HG02840 (cell line): ENCODE results near the gene TMEM247.
"Not testable (repeated sequence)": the region's sequence is repeated elsewhere in the genome, so short reads cannot be mapped to it uniquely, and the experiment has no call there.

Source experiments
- ATAC-seq: cut with Tn5 transposase; IDR thresholded peaks from one replicate; pipeline ENCODE4 v1.9.1; 2021; ENCODE audit warnings: mild to moderate bottlenecking, moderate library complexity, moderate number of reproducible peaks; ENCODE audit not compliant: unreplicated experiment, low FRiP score

The TMEM247 gene

GRCh38 chr2:46508312-46508711, 28.9 kb downstream of the TMEM247 start:
- ATAC-seq, result no peak

DNA sequence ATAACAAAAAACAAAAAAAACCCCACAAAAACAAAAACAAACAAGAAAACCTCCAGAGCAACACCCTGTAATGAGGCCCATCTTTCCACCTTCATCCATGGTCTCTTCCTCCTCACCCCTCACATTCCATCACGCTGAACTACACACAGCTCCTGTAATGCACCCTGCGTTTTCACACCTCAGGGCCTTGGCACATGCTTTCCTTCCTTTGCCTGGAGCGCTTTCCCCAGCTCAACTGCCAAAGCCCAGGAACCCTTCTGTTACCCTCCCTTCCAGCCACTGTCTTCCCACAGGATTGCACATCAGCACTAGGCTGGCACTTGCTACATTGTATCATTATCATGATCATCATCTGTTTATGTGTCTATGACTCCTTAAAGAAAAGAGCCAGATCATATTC, 29.4 kb downstream of the TMEM247 start:
- ATAC-seq, result no peak

GRCh38 chr2:46509804-46510203, 30.4 kb downstream of the TMEM247 start:
- no peak for ATAC-seq

DNA sequence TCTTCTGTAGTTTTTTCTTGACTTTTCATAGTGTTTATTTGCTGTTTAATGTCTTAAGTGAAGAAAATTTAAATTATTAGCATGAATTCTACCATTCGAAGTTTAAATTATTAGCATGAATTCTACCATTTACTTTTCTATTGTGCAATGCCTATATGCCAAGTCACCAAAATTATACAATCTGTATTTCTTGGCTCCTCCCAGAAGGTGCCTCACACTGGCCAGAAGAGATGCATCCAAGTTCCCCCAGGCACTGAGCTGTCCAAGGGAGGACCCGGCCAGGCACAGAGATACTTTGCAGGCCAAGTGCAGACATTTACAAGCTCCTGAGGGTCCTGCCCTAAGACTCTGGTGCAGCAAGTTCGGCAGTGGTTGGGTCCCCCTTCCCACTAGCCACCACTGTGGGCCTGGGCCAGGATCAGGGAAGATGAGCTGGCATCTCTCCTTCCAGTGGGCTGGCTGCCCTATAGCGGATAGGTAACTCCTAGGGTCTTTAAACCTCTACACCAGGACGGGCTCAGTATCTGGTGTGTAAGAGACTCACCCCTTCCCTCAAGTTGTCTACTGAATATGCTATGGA, 31.3 kb downstream of the TMEM247 start:
- no peak for ATAC-seq

- ATAC-seq, result no peak
Measured at GRCh38 chr2:46512185-46512584, 32.8 kb downstream of the TMEM247 start.

DNA sequence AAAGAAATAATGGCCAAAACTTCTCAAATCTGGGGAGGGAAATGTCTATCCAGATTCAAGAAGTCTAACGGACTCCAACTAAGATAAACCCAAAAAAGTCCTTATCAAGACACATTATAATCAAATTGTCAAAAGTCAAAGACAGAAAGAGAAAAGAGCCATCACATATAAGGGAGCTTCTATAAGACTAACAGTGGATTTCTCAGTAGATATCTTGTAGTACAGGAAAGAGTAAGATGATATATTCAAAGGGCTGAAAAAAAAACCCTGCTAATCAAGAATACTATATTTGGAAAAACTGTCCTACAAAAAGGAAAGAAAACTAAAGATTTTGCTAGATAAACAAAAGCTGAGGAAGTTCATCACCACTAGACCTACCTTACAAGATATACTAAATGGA, 35.4 kb downstream of the TMEM247 start:
- no peak for ATAC-seq

DNA sequence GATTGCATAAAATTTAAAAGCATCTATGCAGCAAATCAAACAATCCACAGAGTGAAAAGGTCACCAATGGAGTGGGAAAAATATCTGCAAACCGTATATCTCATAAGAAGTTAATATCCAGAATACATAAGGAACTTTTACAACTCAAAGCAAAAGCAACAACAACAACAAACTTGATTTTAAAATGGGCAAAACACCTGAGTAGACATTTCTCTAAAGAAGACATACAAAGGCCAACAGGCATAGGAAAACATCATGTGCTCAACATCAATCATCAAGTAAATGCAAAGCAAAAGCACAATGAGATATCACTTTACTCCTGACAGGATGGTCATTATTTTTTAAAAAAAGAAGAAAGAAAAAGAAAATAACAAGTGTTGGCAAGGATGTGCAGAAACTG, 38.1 kb downstream of the TMEM247 start:
- ATAC-seq, result no peak

DNA sequence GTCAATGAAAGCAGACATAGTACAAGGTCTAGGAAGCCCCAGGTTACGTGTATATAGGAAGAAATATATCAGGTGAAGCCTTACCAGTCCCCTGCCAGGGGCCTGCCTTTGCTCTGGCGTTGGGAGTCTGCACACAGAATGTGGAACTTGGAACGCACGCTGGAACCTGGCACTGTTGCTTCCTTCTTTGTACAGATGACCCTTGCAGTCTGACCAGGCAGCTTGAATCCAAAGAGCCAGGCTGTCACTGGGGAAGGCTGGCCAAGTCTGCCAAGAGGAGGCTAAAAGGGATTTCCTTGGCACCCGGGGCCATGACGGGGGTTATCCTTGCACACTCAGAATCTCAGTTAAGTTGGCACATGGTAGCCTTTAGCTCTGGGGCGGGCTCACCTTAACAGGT, 39.5 kb downstream of the TMEM247 start:
- no peak for ATAC-seq

- no peak for ATAC-seq
Measured at GRCh38 chr2:46519265-46519664, 39.9 kb downstream of the TMEM247 start.

- ATAC-seq, result no peak
Measured at GRCh38 chr2:46520130-46520711, 40.9 kb downstream of the TMEM247 start.

DNA sequence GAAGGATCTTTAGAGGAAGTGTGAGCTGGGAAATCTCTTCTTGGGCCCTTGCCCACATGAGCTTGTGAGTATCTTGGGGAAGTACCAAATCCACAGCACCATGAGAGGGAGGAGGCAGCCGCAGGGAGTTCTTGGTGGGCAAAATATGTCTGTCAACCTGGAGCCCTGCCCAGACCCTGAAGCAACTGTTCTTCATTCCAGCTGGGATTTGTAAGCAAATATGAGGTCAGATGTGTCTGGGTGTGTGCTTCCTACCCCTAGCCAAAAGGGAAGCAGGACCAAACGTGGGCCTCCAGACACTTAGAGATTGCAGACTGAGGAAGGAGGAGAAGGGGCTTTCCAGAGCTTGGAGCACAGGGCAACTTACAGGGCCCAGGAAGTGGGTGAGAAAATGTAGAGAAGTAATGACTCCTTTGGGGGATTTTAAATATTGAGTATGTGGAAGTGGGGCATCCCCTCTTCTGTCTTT, 41.9 kb downstream of the TMEM247 start:
- ATAC-seq, result no peak

GRCh38 chr2:46522385-46522784, 43.0 kb downstream of the TMEM247 start:
- ATAC-seq, result not testable (repeated sequence)

DNA sequence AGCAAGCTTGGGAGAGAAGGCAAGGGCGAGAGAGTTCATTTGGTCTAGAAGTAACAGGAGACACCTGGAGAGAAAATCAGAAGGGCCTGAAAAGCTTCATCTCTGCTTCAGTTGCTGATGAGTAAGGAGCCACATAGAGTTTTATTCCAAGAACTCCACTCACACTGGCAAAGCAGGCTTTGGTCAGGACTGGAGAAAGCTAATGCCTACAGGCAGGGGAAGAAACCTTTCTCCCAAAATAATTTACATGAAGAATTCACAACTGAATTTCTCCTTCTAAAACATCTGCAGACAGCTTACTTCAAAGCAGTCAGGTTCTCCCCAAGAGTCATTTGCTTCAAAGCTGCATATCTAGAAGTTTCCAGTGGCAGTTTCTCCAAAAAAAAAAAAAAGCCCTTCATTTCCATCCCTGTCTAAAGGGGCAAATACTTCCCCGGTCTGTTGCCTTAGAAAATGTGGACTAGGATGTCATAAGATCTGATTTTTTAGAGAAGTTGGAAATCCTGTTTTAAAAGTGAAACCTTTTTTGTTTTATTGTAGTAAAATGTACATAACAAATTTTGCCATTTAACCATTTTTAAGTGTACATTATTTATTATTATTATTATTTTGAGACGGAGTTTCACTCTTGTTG, 46.3 kb downstream of the TMEM247 start:
- ATAC-seq, result no peak

GRCh38 chr2:46528880-46529279, 49.5 kb downstream of the TMEM247 start:
- no peak for ATAC-seq

DNA sequence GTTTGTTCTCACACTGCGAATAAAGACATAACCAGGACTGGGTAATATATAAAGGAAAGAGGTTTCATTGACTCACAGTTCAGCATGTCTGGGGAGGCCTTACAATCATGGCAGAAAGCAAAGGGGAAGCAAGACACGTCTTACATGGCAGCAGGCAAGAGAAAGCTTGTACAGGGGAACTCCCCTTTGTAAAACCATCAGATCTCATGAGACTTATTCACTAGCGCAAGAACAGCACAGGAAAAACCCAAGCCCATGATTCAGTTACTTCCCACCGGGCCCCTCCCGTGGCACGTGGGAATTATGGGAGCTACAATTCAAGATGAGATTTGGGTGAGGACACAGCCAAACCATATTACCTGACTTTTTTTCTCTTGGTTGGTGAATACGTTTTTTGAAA, 51.3 kb downstream of the TMEM247 start:
- ATAC-seq, result no peak

DNA sequence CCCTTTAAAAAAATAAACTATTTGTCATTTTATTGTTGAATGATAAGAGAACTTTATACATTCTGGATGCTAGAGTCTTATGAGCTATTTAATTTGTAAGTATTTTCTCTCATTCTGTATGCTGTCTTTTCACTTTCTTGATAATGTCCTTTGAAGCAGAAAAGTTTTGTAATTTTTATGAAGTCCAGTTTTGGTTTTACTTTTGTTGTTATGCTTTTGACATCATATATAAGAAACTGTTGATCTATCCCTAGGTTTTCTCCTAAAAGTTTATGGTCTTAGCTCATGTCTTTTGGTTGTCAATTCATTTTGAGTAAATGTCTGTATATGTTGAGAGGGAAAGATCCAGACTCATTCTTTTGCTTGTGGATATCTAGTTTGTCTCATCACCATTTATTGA, 52.5 kb downstream of the TMEM247 start:
- ATAC-seq, result no peak
